NAMALWA (cell line): ENCODE results near the gene KCNK7.
A peak's percentile ranks its signal among the peaks of the same experiment; 100 is the strongest.
"Not testable (repeated sequence)": the region's sequence is repeated elsewhere in the genome, so short reads cannot be mapped to it uniquely, and the experiment has no call there.

Experiments
- DNase-seq: peaks from one replicate; pipeline ENCODE4 v3.0.0-alpha.2; 2015; ENCODE audit warnings: low spot score

The KCNK7 gene

GRCh38 chr11:65572356-65573051 is 23.1 kb downstream of the KCNK7 start, which contains the start of gene FAM89B:
Gene FAM89B, plus strand, starts transcription at chr11:65572538. Its CDS starts 132 bp downstream, at chr11:65572670.
- peak; percentile 89 for DNase-seq

DNA sequence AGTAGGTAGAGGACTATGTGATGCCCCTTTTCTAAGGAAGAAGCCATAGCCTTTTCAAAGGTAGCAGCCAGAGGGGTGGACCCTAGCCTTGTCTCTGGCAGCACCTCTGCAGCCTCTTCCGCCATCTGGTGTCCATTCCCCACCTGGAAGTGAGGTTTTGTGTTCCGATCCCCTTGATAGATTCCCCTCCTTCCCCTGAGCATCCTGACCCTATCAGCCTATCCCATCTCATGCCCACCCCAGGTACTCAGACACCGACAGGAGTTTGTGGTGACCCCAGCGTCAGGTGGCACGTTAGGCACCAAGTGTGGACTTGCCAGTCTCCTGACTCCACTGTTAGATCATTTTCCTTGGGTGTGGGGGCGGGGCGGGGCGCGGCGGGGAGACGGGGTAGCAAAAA is 23.7 kb downstream of the KCNK7 start:
- DNase-seq, result peak; percentile 60

- no peak for DNase-seq
Observed at GRCh38 chr11:65571420-65571819, 24.2 kb downstream of the KCNK7 start.

- peak; percentile 99 for DNase-seq
Observed at GRCh38 chr11:65569973-65570918, 25.4 kb downstream of the KCNK7 start, which contains the start of gene ZNRD2. Gene ZNRD2, plus strand, starts transcription at chr11:65570477. Its CDS starts 15 bp downstream, at chr11:65570492.

- DNase-seq, result no peak
Observed at GRCh38 chr11:65569164-65569972, 26.2 kb downstream of the KCNK7 start.

- peak; percentile 38 for DNase-seq
Observed at GRCh38 chr11:65565624-65566453, 29.8 kb downstream of the KCNK7 start.

GRCh38 chr11:65564879-65565559 is 30.6 kb downstream of the KCNK7 start:
- not testable (repeated sequence) for DNase-seq

- DNase-seq, result no peak
Observed at GRCh38 chr11:65563601-65564000, 32.0 kb downstream of the KCNK7 start.

DNA sequence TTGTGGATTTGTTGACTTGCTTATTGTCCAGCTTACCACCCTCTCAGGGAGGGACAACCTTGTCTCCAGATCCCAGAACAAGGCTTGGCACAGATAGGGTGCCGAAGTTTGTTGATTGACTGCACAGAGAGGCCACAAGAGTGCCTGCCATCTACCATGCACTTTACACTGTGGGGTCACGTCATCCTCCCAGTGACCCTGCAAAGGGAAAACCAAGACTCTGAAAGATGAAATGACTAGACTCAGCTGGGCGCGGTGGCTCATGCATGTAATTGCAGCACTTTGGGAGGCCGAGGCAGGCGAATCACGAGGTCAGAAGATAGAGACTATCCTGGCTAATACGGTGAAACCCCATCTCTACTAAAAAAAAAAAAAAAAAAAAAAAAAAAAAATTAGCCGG is 32.8 kb downstream of the KCNK7 start:
- DNase-seq, result no peak

DNA sequence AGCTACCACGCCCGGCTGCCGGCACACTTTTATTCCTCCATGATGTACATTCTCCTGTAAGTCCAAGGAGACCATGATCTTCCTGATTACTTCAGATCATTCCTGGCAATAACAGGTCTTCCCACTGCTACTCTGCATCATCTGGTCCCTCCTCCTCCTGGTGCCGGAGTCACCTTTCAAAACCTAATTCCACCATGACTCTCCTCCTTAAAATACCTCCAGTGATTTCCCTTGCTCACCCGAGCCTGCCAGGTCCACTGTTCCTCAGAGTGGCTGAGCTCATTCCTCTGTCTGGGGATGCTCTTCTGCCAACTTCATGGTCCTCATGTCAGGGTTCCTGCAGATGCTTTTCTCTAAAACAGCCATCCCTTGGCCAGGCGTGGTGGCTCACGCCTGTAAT is 33.6 kb downstream of the KCNK7 start:
- DNase-seq, result no peak

GRCh38 chr11:65560555-65561418 is 34.8 kb downstream of the KCNK7 start:
- no peak for DNase-seq

GRCh38 chr11:65559951-65560537 is 35.6 kb downstream of the KCNK7 start:
- DNase-seq, result no peak

DNA sequence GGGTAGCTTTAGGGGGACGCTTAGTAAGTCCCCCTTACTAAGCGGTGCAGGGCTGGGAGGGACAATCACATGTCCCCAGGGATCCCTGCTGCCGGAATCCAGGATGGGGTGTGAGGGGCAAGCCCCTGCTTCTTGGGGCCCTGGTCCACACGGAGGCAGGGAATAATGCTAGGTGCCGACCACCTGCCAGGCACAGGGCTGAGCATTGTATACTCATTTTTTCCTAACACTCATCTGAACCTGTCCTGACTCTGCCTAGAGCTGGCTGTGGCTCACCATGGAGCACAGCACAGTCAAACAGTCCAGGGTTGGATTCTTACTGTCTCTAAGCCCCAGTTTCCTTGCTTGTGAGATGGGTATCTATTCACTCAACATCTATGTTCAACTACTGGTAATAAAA is 36.1 kb downstream of the KCNK7 start:
- no peak for DNase-seq

DNA sequence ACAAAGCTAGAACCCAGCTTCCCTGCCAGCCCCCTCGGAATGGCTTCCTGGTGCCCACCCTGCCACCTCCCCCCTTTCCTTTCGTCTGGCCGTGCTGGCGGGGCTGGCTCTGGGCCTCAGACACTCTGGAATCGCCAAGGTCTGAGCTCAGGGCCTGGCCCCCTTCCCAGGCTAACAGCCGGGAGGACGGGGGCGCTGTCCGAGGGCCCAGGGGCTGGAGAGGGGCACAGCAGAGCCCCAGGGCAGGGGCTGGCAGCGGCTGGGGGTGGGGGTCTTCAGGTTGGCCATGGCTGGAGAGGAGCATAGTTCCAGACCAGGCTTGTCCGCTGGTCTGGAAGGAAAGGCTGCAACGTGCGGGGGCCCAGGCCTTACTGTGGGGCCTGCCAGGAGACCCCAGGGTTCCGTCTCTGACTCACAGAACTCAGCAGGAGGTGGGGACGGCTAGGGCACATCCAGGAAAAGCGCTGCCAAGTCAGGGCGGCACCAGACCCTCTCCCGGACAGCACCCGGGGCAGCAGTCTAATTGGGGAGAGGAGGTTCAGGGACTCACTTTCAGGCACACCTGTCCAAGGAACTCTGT is 36.6 kb downstream of the KCNK7 start:
- no peak for DNase-seq

DNA sequence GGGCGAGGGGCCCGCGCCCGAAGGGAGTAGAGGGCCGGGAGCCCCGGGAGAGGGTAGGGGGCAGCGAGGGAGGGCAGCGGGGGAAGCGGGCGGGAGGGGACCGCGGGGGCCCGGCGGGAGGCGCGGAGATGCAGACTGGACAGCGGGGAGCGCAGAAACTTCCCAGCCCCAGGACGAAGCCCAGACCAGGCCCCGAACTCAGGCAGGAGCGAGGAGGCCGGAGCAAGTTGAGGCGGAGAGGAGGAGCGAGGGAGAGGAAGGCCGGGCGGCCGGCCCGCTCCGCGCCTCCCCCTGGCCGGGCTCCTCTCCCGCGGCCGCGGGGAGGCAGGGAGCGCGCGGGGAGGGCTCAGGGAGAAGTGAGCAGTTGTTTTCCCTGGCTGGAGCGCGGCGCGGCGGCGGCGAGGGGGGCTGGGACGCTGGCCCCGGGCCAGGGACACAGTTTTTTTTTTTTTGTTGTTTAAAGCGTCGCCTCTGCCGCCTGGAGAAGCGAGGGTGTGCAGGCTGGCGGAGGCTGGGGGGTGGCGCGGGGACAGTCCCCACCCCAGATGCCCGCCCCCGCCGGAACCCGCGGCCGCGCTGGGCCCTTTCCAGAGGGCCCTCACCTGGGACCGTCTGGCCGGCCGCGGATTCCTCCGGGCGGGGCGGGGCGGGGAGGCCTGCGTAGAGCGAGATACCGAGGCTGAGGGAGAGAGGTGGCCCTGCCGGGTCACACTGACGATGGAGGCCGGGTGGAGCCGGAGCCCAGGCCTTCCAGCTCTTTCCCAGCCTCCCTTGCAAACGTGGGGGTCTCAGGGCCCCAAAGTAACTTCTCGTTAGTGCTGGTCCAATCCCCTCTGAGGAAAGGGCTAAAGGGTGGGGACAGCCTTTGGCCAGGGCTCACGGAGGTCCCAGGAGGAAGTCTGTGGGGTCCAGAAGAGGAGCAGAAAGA is 37.3 kb downstream of the KCNK7 start, which contains the start of gene LTBP3:
Gene LTBP3, minus strand, starts transcription at position 358 of the 928 bp plus-strand sequence. CDS start 400 bp downstream, outside the sequence.
- DNase-seq, result no peak

- no peak for DNase-seq
Observed at GRCh38 chr11:65557280-65558001, 38.2 kb downstream of the KCNK7 start.
